IMR-90 (cell line): ENCODE data around the gene HDAC8. TPM values are rescaled to one million over a fixed set of nuclear protein-coding genes. Genes with fewer than 3 reads are reported as not detected.

ENCODE experiments used
- ATAC-seq: fragments of 200-7000 bp; cut with Tn5 transposase; 2 replicates; pipeline ENCODE4 v1.9.1; 2020; ENCODE audit warnings: low read depth, mild to moderate bottlenecking, moderate library complexity
- BruUV-seq: library from RNA; stranded (reverse); fragments of 400-500 nt; replicated peaks from 2 replicates; lab custom pipeline; 2021; lab: Mats Ljungman, UMichigan
- CTCF ChIA-PET: fragments of 300-600 bp; formaldehyde crosslinking; extraction: SDS; loops from one replicate; lab custom pipeline; 2021; ENCODE audit warnings: antibody characterized with exemption; lab: Yijun Ruan, JAX
- POLR2A ChIA-PET: fragments of 300-600 bp; sonication (Branson Sonifier 250); formaldehyde crosslinking; loops from one replicate; lab custom pipeline; 2022; ENCODE audit warnings: antibody characterized with exemption; ENCODE audit not compliant: unreplicated experiment; lab: Charles Lee
- DNase-seq: peaks from one replicate; pipeline ENCODE4 v3.0.0; 2013
- H2AFZ ChIP-seq: replicated peaks from 2 replicates; pipeline ENCODE3; 2013; ENCODE audit warnings: low read length, mild to moderate bottlenecking; ENCODE audit not compliant: poor library complexity
- H2AK5ac ChIP-seq: 2 replicates; pipeline ENCODE4 v1.6.1; 2013; ENCODE audit warnings: low read depth, low read length, inconsistent platforms
- H2AK9ac ChIP-seq: replicated peaks from 2 replicates; pipeline ENCODE3; 2013; ENCODE audit warnings: mild to moderate bottlenecking, low read depth, low read length, moderate library complexity; ENCODE audit not compliant: poor library complexity
- H2BK120ac ChIP-seq: 2 replicates; pipeline ENCODE4 v1.6.1; 2013; ENCODE audit warnings: low read depth, low read length, inconsistent platforms
- H2BK15ac ChIP-seq: 3 replicates; pipeline ENCODE4 v1.6.1; 2013; ENCODE audit warnings: low read depth, low read length, inconsistent platforms
- H2BK20ac ChIP-seq: 2 replicates; pipeline ENCODE4 v1.6.1; 2013; ENCODE audit warnings: low read depth, mild to moderate bottlenecking, inconsistent platforms, low read length, moderate library complexity
- H2BK5ac ChIP-seq: 2 replicates; pipeline ENCODE4 v1.6.1; 2013; ENCODE audit warnings: mild to moderate bottlenecking, low read depth, low read length, inconsistent platforms; ENCODE audit not compliant: poor library complexity, severe bottlenecking
- H3K14ac ChIP-seq: replicated peaks from 2 replicates; pipeline ENCODE4 v1.6.1; 2013; ENCODE audit warnings: low read depth, low read length, inconsistent platforms
- H3K18ac ChIP-seq: 2 replicates; pipeline ENCODE4 v1.6.1; 2013; ENCODE audit warnings: low read depth, low read length, control low read depth
- H3K23ac ChIP-seq: 2 replicates; pipeline ENCODE4 v1.6.1; 2013; ENCODE audit warnings: low read depth, low read length, inconsistent platforms
- H3K27ac ChIP-seq: 2 replicates; pipeline ENCODE4 v1.5.1; 2013; ENCODE audit warnings: mild to moderate bottlenecking, control low read depth, low read length; ENCODE audit not compliant: insufficient read depth
- H3K27me3 ChIP-seq: 2 replicates; pipeline ENCODE4 v1.6.1; 2013; ENCODE audit warnings: low read length; ENCODE audit not compliant: control insufficient read depth, insufficient read depth
- H3K36me3 ChIP-seq: 2 replicates; pipeline ENCODE4 v1.6.1; 2013; ENCODE audit warnings: low read length, mixed read lengths; ENCODE audit not compliant: control insufficient read depth, insufficient read depth
- H3K4ac ChIP-seq: 2 replicates; pipeline ENCODE4 v1.6.1; 2013; ENCODE audit warnings: low read depth, low read length, inconsistent platforms
- H3K4me1 ChIP-seq: 2 replicates; pipeline ENCODE4 v1.6.1; 2013; ENCODE audit warnings: low read length, mixed read lengths; ENCODE audit not compliant: control insufficient read depth, insufficient read depth
- H3K4me2 ChIP-seq: 2 replicates; pipeline ENCODE4 v1.6.1; 2013; ENCODE audit warnings: low read depth, mild to moderate bottlenecking, control low read depth, low read length, moderate library complexity
- H3K4me3 ChIP-seq: 2 replicates; pipeline ENCODE4 v1.5.1; 2013; ENCODE audit warnings: low read depth, mild to moderate bottlenecking, control low read depth, low read length, moderate library complexity; ENCODE audit not compliant: insufficient read depth
- H3K56ac ChIP-seq: 2 replicates; pipeline ENCODE4 v1.6.1; 2013; ENCODE audit warnings: low read length, inconsistent platforms; ENCODE audit not compliant: insufficient read depth; ENCODE audit errors: extremely low read depth
- H3K79me1 ChIP-seq, 2 experiments: 2 replicates each; pipeline ENCODE4 v1.6.1; 2013; ENCODE audit warnings: low read length in 2 of 2, inconsistent platforms in 1 of 2, low read depth in 1 of 2
- H3K9ac ChIP-seq: 2 replicates; pipeline ENCODE4 v1.6.1; 2013; ENCODE audit warnings: low read depth, low read length, control low read depth
- H3K9me1 ChIP-seq: 2 replicates; pipeline ENCODE4 v1.6.1; 2013; ENCODE audit warnings: low read length, inconsistent platforms; ENCODE audit not compliant: insufficient read depth
- H3K9me3 ChIP-seq: 2 replicates; pipeline ENCODE4 v1.6.1; 2013; ENCODE audit warnings: low read length; ENCODE audit not compliant: control insufficient read depth, insufficient read depth
- H4K20me1 ChIP-seq: 2 replicates; pipeline ENCODE4 v1.6.1; 2013; ENCODE audit warnings: low read length, inconsistent platforms; ENCODE audit not compliant: insufficient read depth
- H4K5ac ChIP-seq: 2 replicates; pipeline ENCODE4 v1.6.1; 2013; ENCODE audit warnings: mild to moderate bottlenecking, low read depth, low read length, control low read depth
- H4K8ac ChIP-seq, 2 experiments: 2 replicates each; pipeline ENCODE4 v1.6.1; 2013; ENCODE audit warnings: low read depth in 2 of 2, low read length in 2 of 2, control low read depth in 1 of 2, inconsistent platforms in 1 of 2
- H4K91ac ChIP-seq: 2 replicates; pipeline ENCODE4 v1.6.1; 2013; ENCODE audit warnings: low read depth, low read length, inconsistent platforms; ENCODE audit not compliant: insufficient read depth
- BHLHE40 ChIP-seq: fragments of 150-350 bp; IDR thresholded peaks from 2 replicates; pipeline ENCODE4 v1.6.1; 2016; ENCODE audit warnings: mild to moderate bottlenecking, low read depth, low read length
- CEBPB ChIP-seq: IDR thresholded peaks from 2 replicates; pipeline ENCODE4 v1.6.1; 2012; ENCODE audit warnings: low read depth, low read length, improper control_type of control experiment
- CHD1 ChIP-seq: IDR thresholded peaks from 2 replicates; pipeline ENCODE4 v1.6.1; 2012; ENCODE audit warnings: low read depth, low read length, improper control_type of control experiment
- CTCF ChIP-seq: conservative IDR thresholded peaks from 2 replicates; pipeline ENCODE4 v1.5.1; 2012; ENCODE audit warnings: mild to moderate bottlenecking, low read depth, low read length, improper control_type of control experiment
- ELK1 ChIP-seq: fragments of 150-350 bp; IDR thresholded peaks from 2 replicates; pipeline ENCODE4 v1.6.1; 2016; ENCODE audit warnings: low read depth, mild to moderate bottlenecking, low read length, moderate library complexity, borderline replicate concordance
- FOS ChIP-seq: fragments of 150-350 bp; IDR thresholded peaks from 2 replicates; pipeline ENCODE4 v1.6.1; 2016; ENCODE audit warnings: low read depth, low read length
- MAFK ChIP-seq: IDR thresholded peaks from 2 replicates; pipeline ENCODE4 v1.6.1; 2012; ENCODE audit warnings: low read depth, low read length, improper control_type of control experiment
- MAZ ChIP-seq: IDR thresholded peaks from 2 replicates; pipeline ENCODE4 v1.6.1; 2012; ENCODE audit warnings: low read depth, mild to moderate bottlenecking, low read length, improper control_type of control experiment, moderate library complexity, borderline replicate concordance
- MXI1 ChIP-seq: IDR thresholded peaks from 2 replicates; pipeline ENCODE4 v1.6.1; 2012; ENCODE audit warnings: low read depth, mild to moderate bottlenecking, low read length, moderate library complexity, borderline replicate concordance
- NFE2L2 ChIP-seq: fragments of 150-350 bp; IDR thresholded peaks from 2 replicates; pipeline ENCODE4 v1.6.1; 2016; ENCODE audit warnings: low read depth, mild to moderate bottlenecking, low read length
- POLR2A ChIP-seq: IDR thresholded peaks from 2 replicates; pipeline ENCODE4 v1.6.1; 2012; ENCODE audit warnings: mild to moderate bottlenecking, low read depth, low read length
- RAD21 ChIP-seq: IDR thresholded peaks from 2 replicates; pipeline ENCODE4 v1.6.1; 2012; ENCODE audit warnings: low read length, improper control_type of control experiment
- RCOR1 ChIP-seq: IDR thresholded peaks from 2 replicates; pipeline ENCODE4 v1.6.1; 2012; ENCODE audit warnings: mild to moderate bottlenecking, low read length, improper control_type of control experiment; ENCODE audit not compliant: insufficient replicate concordance
- RFX5 ChIP-seq: IDR thresholded peaks from 2 replicates; pipeline ENCODE4 v1.8.0; 2012; ENCODE audit warnings: low read depth, mild to moderate bottlenecking, low read length, moderate library complexity
- SMC3 ChIP-seq: fragments of 150-350 bp; IDR thresholded peaks from 2 replicates; pipeline ENCODE4 v1.6.1; 2016; ENCODE audit warnings: low read depth, mild to moderate bottlenecking, antibody characterized with exemption, low read length, moderate library complexity
- USF2 ChIP-seq: fragments of 150-350 bp; IDR thresholded peaks from 2 replicates; pipeline ENCODE4 v1.6.1; 2017; ENCODE audit warnings: mild to moderate bottlenecking, antibody characterized with exemption, low read length, low read depth
- WGBS, 2 experiments: methylation state at CpG; one replicate each; pipeline versions ENCODE4 v1.1.5 to v1.1.7; 2013; ENCODE audit warnings: missing lambda C conversion rate in 2 of 2; ENCODE audit not compliant: insufficient read length in 1 of 2; ENCODE audit errors: extremely low coverage in 2 of 2; 5-methylcytosine and 5-hydroxymethylcytosine counted together
- dilution Hi-C: fragments of 300-500 bp; cut with HindIII; formaldehyde crosslinking; loops from one replicate; pipeline ENCODE4 v1.14.3; 2018; ENCODE audit warnings: low sequenced_read_pairs; ENCODE audit not compliant: unreplicated experiment
- in situ Hi-C: fragments of 300-500 bp; cut with MboI; formaldehyde crosslinking; loops from 3 replicates; pipeline ENCODE4 v1.14.3; 2019; ENCODE audit warnings: low sequenced_read_pairs, inconsistent platforms, mixed read lengths
- intact Hi-C: fragments of 100-400 bp; cut with micrococcal nuclease; formaldehyde crosslinking; loops from 2 replicates; pipeline ENCODE4 v1.10.0; 2022
- polyA plus RNA-seq, 3 experiments: library from polyadenylated mRNA; depleted of rRNA; stranded (reverse); fragments of >200 nt; gene quantifications; 2 replicates each; pipeline ENCODE4 v1.2.3, GENCODE V29; 2012; ENCODE audit warnings: low replicate concordance in 1 of 3
- total RNA-seq: library from RNA; depleted of rRNA; stranded (reverse); fragments of >200 nt; gene quantifications from 2 replicates; pipeline ENCODE4 v1.2.3, GENCODE V29; 2012

HDAC8 gene
- total and polyA plus RNA-seq, 2 of the 4 experiments (the other 2 are of a cell fraction) = 16.1 to 28.5 TPM

DNA sequence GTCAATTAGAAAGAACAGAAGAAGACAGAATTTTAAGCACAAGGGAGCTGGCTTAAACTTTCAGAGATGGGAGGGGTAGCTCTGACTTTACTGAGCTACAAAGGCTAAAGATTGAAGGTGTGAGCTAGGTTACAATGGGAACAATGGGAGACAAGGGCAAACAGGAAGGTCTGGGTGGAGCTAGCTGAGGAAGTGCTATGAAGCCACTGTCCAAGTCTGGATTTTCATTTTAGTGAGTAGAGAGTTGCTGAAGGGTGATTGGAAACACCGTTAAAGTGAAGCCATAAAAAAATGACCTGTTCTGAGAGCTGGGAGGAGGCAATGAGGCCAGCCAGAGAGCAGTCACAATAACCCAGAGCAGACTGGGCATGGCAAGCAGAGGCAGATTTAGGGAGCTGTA lies 162.7 kb downstream of the HDAC8 start:
- 83% methylated on average over 1 of the region's 1 CpG; no CpG with 5 or more reads in 1 of the 2 experiments for WGBS, 2 experiments
- H3K4me1 ChIP-seq = no peaks in the 10 kb centered on the region
- ChIA-PET POLR2A (no interaction called here), CTCF (no interaction called here)
- 0 out of 2 replicates have a peak, but pooled peaks cover 1% of the 10 kb centered on the region for H3K9me3 ChIP-seq
- no peak overlapping the region for H3K9ac ChIP-seq
- no peak overlapping the region for H2BK120ac ChIP-seq
- H4K91ac ChIP-seq = no peak overlapping the region
- H3K4ac ChIP-seq = no peak overlapping the region
- no peak overlapping the region for H2BK15ac ChIP-seq
- dilution Hi-C loops = no loop called here
- no peak overlapping the region for H2AK5ac ChIP-seq
- no peak overlapping the region for H4K8ac ChIP-seq
- DNase-seq (no peak), ATAC-seq (no peak)
- BruUV-seq = no TSS peak
- no peak overlapping the region for H3K27ac ChIP-seq
- no peak overlapping the region for H3K23ac ChIP-seq
- no peak for TF ChIP-seq USF2
- no peak for TF ChIP-seq SMC3
- no peak for TF ChIP-seq RFX5
- TF ChIP-seq POLR2A = no peak
- TF ChIP-seq MAZ = no peak
- no peak for TF ChIP-seq CEBPB
- no peak for TF ChIP-seq MXI1
- TF ChIP-seq RCOR1 = no peak
- TF ChIP-seq MAFK = no peak
- TF ChIP-seq FOS = no peak
- no peak for TF ChIP-seq CHD1
- TF ChIP-seq CTCF = no peak
- no peak for TF ChIP-seq ELK1
- TF ChIP-seq NFE2L2 = no peak
- no peak for TF ChIP-seq BHLHE40
- no peak for TF ChIP-seq RAD21
- H2AK9ac ChIP-seq = no peak overlapping the region
- no peak overlapping the region for H3K4me3 ChIP-seq
- no peaks in the 10 kb centered on the region for H3K79me1 ChIP-seq
- no peak overlapping the region for H3K4me2 ChIP-seq
- H3K18ac ChIP-seq = no peak overlapping the region
- no peak overlapping the region for H4K5ac ChIP-seq
- H2BK20ac ChIP-seq = no peak overlapping the region
- H3K27me3 ChIP-seq = peaks cover 1% of the 10 kb centered on the region; the same call in 1 of the 2 replicates
- H2AFZ ChIP-seq = no peak overlapping the region
- no peak overlapping the region for H3K14ac ChIP-seq
- no peaks in the 10 kb centered on the region for H3K9me1 ChIP-seq
- H3K36me3 ChIP-seq = no peaks in the 10 kb centered on the region; the same call in 1 of the 2 replicates
- no peaks in the 10 kb centered on the region for H4K20me1 ChIP-seq
- no peak overlapping the region for H2BK5ac ChIP-seq
- H3K56ac ChIP-seq = no peak overlapping the region
- intact Hi-C loops = no loop called here
- in situ Hi-C loops = loop anchor here (10.0 kb wide), 1 partner anchor 55 kb away; no protein-coding TSS in a partner anchor
